ENCODE results near the gene VAT1L.

DNA sequence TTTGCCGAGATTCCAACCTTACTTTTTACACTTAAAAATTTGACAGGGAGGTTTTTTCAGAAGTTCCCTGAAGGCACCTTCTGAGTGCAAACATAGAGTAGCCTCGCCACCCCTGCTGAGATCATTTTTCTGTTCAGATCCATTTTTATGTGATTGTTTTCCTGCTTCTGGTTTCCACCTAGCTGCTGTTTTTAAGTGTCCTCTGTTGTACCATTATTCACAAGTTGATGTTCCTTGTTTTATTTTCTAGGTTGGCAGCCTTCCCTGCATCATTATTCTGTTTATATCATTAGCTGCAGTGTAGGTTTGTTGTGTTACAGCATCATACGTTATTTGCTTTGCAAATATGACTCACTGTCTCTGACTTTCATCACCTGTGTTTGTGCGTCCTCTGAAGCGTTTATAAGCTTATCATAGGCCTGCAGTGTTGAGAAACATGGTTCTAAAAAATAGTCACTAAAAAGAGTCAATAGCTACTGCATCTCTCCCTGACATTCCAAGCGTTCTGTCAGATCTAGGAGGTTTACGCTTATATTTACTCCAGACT lies 117.1 kb downstream of the VAT1L start:
- TF ChIP-seq, protein P1, sequence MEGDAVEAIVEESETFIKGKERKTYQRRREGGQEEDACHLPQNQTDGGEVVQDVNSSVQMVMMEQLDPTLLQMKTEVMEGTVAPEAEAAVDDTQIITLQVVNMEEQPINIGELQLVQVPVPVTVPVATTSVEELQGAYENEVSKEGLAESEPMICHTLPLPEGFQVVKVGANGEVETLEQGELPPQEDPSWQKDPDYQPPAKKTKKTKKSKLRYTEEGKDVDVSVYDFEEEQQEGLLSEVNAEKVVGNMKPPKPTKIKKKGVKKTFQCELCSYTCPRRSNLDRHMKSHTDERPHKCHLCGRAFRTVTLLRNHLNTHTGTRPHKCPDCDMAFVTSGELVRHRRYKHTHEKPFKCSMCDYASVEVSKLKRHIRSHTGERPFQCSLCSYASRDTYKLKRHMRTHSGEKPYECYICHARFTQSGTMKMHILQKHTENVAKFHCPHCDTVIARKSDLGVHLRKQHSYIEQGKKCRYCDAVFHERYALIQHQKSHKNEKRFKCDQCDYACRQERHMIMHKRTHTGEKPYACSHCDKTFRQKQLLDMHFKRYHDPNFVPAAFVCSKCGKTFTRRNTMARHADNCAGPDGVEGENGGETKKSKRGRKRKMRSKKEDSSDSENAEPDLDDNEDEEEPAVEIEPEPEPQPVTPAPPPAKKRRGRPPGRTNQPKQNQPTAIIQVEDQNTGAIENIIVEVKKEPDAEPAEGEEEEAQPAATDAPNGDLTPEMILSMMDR (IDR thresholded peaks at IDR 0.05; ENCODE audit: low read depth, low read length, missing input control), result no peak
- TF ChIP-seq RXRA (IDR thresholded peaks at IDR 0.05) (no peak), TAF1 (conservative IDR thresholded peaks at IDR 0.05) (no peak), FOXA2 (IDR thresholded peaks at IDR 0.05) (no peak), RAD21 (IDR thresholded peaks at IDR 0.05) (no peak), EGR1 (IDR thresholded peaks at IDR 0.05; ENCODE audit: low read depth in 2 of 2) (no peak), FOXA1 (IDR thresholded peaks at IDR 0.05) (no peak), GABPA (IDR thresholded peaks at IDR 0.05 in 1 of 2, conservative IDR thresholded peaks at IDR 0.05 in 1 of 2) (no peak), HNF4G (IDR thresholded peaks at IDR 0.05) (no peak), YY1 (IDR thresholded peaks at IDR 0.05) (no peak), SP1 (IDR thresholded peaks at IDR 0.05) (no peak)
- TF ChIP-seq, protein P2, sequence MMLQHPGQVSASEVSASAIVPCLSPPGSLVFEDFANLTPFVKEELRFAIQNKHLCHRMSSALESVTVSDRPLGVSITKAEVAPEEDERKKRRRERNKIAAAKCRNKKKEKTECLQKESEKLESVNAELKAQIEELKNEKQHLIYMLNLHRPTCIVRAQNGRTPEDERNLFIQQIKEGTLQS (IDR thresholded peaks at IDR 0.05), result no peak
